Stromal cell of bone marrow (primary cell): ENCODE measurements around the gene UNKL.

ENCODE experiments used
- DNase-seq: peaks from one replicate; pipeline ENCODE4 v3.0.0-alpha.2; 2012; ENCODE audit warnings: low read depth

The UNKL gene

GRCh38 chr16:1323296-1324239, 90.9 kb downstream of the UNKL start:
- DNase-seq, result no peak

- DNase-seq, result no peak
These were observed 92.1 kb downstream of the UNKL start for GRCh38 chr16:1322407-1322806.

GRCh38 chr16:1320658-1321240, 93.8 kb downstream of the UNKL start:
- no peak for DNase-seq

- no peak for DNase-seq
These were observed 94.4 kb downstream of the UNKL start for GRCh38 chr16:1320097-1320496.

- no peak for DNase-seq
These were observed 95.5 kb downstream of the UNKL start for GRCh38 chr16:1319041-1319440.

- DNase-seq, result no peak
These were observed 96.3 kb downstream of the UNKL start for GRCh38 chr16:1318268-1318545.

GRCh38 chr16:1317479-1318267, 96.8 kb downstream of the UNKL start:
- DNase-seq, result no peak

GRCh38 chr16:1316033-1316405, 98.5 kb downstream of the UNKL start:
- no peak for DNase-seq

GRCh38 chr16:1315081-1316032, 99.1 kb downstream of the UNKL start:
- no peak for DNase-seq

- DNase-seq, result no peak
These were observed 100.0 kb downstream of the UNKL start for GRCh38 chr16:1314399-1315068.

- DNase-seq, result no peak
These were observed 100.7 kb downstream of the UNKL start for GRCh38 chr16:1313721-1314369.
